Smooth muscle cell (in vitro differentiated cells): ENCODE results near the gene CREB5. TPM values are rescaled to one million over a fixed set of nuclear protein-coding genes. Genes with fewer than 3 reads are reported as not detected.

Experiments
- DNase-seq: peaks from one replicate; lab custom pipeline; 2025; ENCODE audit not compliant: unreplicated experiment; lab: John Stamatoyannopoulos, UW
- H2AFZ ChIP-seq: fragments of 200-600 bp; sonication (generic); 2 replicates; pipeline ENCODE4 v1.6.0; 2016; ENCODE audit warnings: antibody characterized with exemption, low read depth, mild to moderate bottlenecking
- H3F3A ChIP-seq: fragments of 200-600 bp; sonication (generic); 2 replicates; pipeline ENCODE4 v1.6.0; 2017; ENCODE audit warnings: antibody characterized with exemption, low read depth
- H3K27ac ChIP-seq: fragments of 200-600 bp; sonication (generic); 2 replicates; pipeline ENCODE4 v1.5.1; 2016; ENCODE audit warnings: low read depth, mild to moderate bottlenecking
- H3K27me3 ChIP-seq: fragments of 200-600 bp; sonication (generic); 2 replicates; pipeline ENCODE4 v1.6.1; 2016; ENCODE audit warnings: low read depth, mild to moderate bottlenecking
- H3K36me3 ChIP-seq: fragments of 200-600 bp; sonication (generic); 2 replicates; pipeline ENCODE4 v1.5.1; 2016; ENCODE audit warnings: low read depth
- H3K4me1 ChIP-seq: fragments of 200-600 bp; sonication (generic); 2 replicates; pipeline ENCODE4 v1.5.1; 2016; ENCODE audit warnings: low read depth
- H3K4me2 ChIP-seq: fragments of 200-600 bp; sonication (generic); 2 replicates; pipeline ENCODE4 v1.6.0; 2016; ENCODE audit warnings: mild to moderate bottlenecking
- H3K4me3 ChIP-seq: fragments of 200-600 bp; sonication (generic); 2 replicates; pipeline ENCODE4 v1.5.1; 2016; ENCODE audit warnings: mild to moderate bottlenecking
- H3K79me2 ChIP-seq: fragments of 200-600 bp; sonication (generic); 2 replicates; pipeline ENCODE4 v1.6.0; 2016; ENCODE audit warnings: low read depth, mild to moderate bottlenecking
- H3K9ac ChIP-seq: fragments of 200-600 bp; sonication (generic); 2 replicates; pipeline ENCODE4 v1.6.0; 2016; ENCODE audit warnings: low read depth
- H3K9me3 ChIP-seq: fragments of 200-600 bp; sonication (generic); replicated peaks from 2 replicates; pipeline ENCODE4 v1.5.1; 2016; ENCODE audit warnings: low read depth
- H4K20me1 ChIP-seq: fragments of 200-600 bp; sonication (generic); 2 replicates; pipeline ENCODE4 v1.6.0; 2016; ENCODE audit warnings: low read depth
- WGBS: methylation state at CpG from one replicate; pipeline ENCODE4 v1.1.7; 2016; ENCODE audit warnings: low lambda C conversion rate; 5-methylcytosine and 5-hydroxymethylcytosine counted together
- polyA plus RNA-seq: library from polyadenylated mRNA; unstranded; fragments of >200 nt; fragmentation: Nextera tagmentation; extraction: Ambion mirVana; gene quantifications from 2 replicates; pipeline ENCODE4 v1.2.1, GENCODE V29; 2016
- total RNA-seq: library from RNA; depleted of rRNA; stranded (reverse); fragments of >200 nt; gene quantifications from 2 replicates; pipeline ENCODE4 v1.2.3, GENCODE V29; 2014
- TF ChIP-seq, protein P1 (sequence below): fragments of 200-600 bp; sonication (generic); IDR thresholded peaks from 2 replicates; pipeline ENCODE4 v1.5.1; 2017; ENCODE audit warnings: borderline replicate concordance, mild to moderate bottlenecking, antibody characterized with exemption; ENCODE audit not compliant: insufficient read depth, poor library complexity, severe bottlenecking

The CREB5 gene
- total and polyA plus RNA-seq, 2 experiments from 2014 or later, result 6.2 to 18.2 TPM

GRCh38 chr7:28392289-28392688 is 20.0 kb upstream of the CREB5 start:
- Histone ChIP-seq H2AFZ (no peak overlapping the region), H3K9me3 (no peaks in the 10 kb centered on the region), H3K36me3 (no peaks in the 10 kb centered on the region), H3K79me2 (no peaks in the 10 kb centered on the region), H4K20me1 (no peaks in the 10 kb centered on the region), H3K4me1 (peaks cover 10% of the 10 kb centered on the region), H3K9ac (no peak overlapping the region), H3K27ac (no peak overlapping the region), H3F3A (no peaks in the 10 kb centered on the region), H3K4me3 (no peak overlapping the region), H3K4me2 (no peak overlapping the region), H3K27me3 (peaks cover 7% of the 10 kb centered on the region)
- TF ChIP-seq, protein P1, sequence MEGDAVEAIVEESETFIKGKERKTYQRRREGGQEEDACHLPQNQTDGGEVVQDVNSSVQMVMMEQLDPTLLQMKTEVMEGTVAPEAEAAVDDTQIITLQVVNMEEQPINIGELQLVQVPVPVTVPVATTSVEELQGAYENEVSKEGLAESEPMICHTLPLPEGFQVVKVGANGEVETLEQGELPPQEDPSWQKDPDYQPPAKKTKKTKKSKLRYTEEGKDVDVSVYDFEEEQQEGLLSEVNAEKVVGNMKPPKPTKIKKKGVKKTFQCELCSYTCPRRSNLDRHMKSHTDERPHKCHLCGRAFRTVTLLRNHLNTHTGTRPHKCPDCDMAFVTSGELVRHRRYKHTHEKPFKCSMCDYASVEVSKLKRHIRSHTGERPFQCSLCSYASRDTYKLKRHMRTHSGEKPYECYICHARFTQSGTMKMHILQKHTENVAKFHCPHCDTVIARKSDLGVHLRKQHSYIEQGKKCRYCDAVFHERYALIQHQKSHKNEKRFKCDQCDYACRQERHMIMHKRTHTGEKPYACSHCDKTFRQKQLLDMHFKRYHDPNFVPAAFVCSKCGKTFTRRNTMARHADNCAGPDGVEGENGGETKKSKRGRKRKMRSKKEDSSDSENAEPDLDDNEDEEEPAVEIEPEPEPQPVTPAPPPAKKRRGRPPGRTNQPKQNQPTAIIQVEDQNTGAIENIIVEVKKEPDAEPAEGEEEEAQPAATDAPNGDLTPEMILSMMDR, result no peak
- WGBS, result 97% methylated on average over 2 of the region's 2 CpGs
- no peak for DNase-seq

- Histone ChIP-seq H3K4me2 (no peak overlapping the region), H3K79me2 (no peaks in the 10 kb centered on the region), H3K9ac (no peak overlapping the region), H3K4me1 (peaks cover 2% of the 10 kb centered on the region), H3K9me3 (no peaks in the 10 kb centered on the region), H3K4me3 (no peak overlapping the region), H3K27ac (no peak overlapping the region), H3K27me3 (peaks cover 7% of the 10 kb centered on the region), H4K20me1 (no peaks in the 10 kb centered on the region), H2AFZ (no peak overlapping the region), H3K36me3 (no peaks in the 10 kb centered on the region), H3F3A (no peaks in the 10 kb centered on the region)
- 79% methylated on average over 3 of the region's 3 CpGs for WGBS
- no peak for DNase-seq
- TF ChIP-seq, protein P1, result no peak
Observed at GRCh38 chr7:28395404-28395803, 16.9 kb upstream of the CREB5 start.

DNA sequence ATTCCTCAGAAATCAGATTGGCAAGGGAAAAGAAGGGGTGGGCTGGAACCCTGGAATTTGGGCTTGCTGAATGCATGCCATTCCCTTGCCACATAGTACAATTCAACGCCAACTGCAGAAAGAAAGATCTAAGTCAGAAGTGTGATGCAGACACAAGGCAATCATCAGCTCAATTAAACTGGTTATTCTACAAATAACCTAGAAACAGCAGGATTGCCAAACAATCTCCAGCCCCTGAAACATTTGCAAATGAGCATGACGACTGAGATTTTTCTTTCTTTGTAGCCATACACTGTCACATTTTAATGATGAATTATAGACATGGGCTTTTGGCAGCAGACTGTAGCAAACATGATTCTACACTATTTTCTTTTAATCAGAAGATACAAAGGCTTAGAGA is 16.5 kb upstream of the CREB5 start:
- Histone ChIP-seq H3K4me1 (no peaks in the 10 kb centered on the region), H3K4me2 (no peak overlapping the region), H3F3A (no peaks in the 10 kb centered on the region), H3K79me2 (no peaks in the 10 kb centered on the region), H2AFZ (no peak overlapping the region), H3K27ac (no peak overlapping the region), H3K4me3 (no peak overlapping the region), H3K9me3 (no peaks in the 10 kb centered on the region), H3K36me3 (no peaks in the 10 kb centered on the region), H4K20me1 (no peaks in the 10 kb centered on the region), H3K9ac (no peak overlapping the region), H3K27me3 (peaks cover 7% of the 10 kb centered on the region)
- TF ChIP-seq, protein P1, result no peak
- no peak for DNase-seq
- WGBS, result 78% methylated on average over 2 of the region's 2 CpGs

DNA sequence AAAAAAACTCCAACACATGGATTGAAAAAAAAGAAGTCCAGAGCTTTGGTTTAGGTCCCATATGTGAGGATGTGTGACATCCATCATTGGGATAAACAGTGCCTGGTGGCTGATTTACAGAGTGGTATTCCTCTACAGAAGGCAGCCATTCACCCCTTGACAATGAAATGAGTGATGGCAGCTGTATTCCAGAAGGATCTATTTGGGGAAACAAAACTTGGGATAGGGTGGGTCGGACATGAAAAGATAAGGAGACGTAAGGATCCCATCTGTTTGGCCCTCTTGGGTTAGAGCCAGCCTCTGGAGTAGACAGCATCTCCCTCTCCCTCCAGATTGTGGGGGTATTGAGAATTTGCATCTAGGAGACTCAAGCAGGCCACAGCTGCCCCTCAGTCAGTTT is 15.2 kb upstream of the CREB5 start:
- Histone ChIP-seq H3K4me3 (no peak overlapping the region), H3K36me3 (no peaks in the 10 kb centered on the region), H3K4me2 (no peak overlapping the region), H3K27ac (no peak overlapping the region), H3K27me3 (peaks cover 7% of the 10 kb centered on the region), H3F3A (no peaks in the 10 kb centered on the region), H3K9ac (no peak overlapping the region), H3K79me2 (no peaks in the 10 kb centered on the region), H4K20me1 (no peaks in the 10 kb centered on the region), H2AFZ (no peak overlapping the region), H3K4me1 (no peaks in the 10 kb centered on the region), H3K9me3 (no peaks in the 10 kb centered on the region)
- DNase-seq, result no peak
- TF ChIP-seq, protein P1, result no peak
- WGBS, result 56% methylated on average over 2 of the region's 2 CpGs
